Adrenal gland (tissue), 12 donors: ENCODE data around the gene TTF2. TPM values are rescaled to one million over a fixed set of nuclear protein-coding genes. Genes with fewer than 3 reads are reported as not detected.

ENCODE experiments used
- DNase-seq, 7 donors: peaks; one replicate each; pipeline ENCODE4 v3.0.0-alpha.2; 2019 to 2020
- H3K27ac ChIP-seq, 5 donors: fragments of 200-600 bp; sonication (generic) in 4 of 5; 1 replicate in 3 of 5; 2 replicates in 2 of 5; pipeline versions ENCODE4 v1.5.1 to v1.8.0; 2016 to 2020; ENCODE audit warnings: mild to moderate bottlenecking in 1 of 5
- H3K27me3 ChIP-seq: fragments of 200-600 bp; 2 replicates; pipeline ENCODE4 v1.8.0; 2021
- H3K36me3 ChIP-seq, 2 donors: fragments of 200-600 bp; replicated peaks in 1 of 2; 1 replicate in 1 of 2; 2 replicates in 1 of 2; pipeline versions ENCODE4 v1.5.1 to v1.8.0; 2018 to 2022
- H3K4me1 ChIP-seq, 2 donors: fragments of 200-600 bp; replicated peaks in 1 of 2; 1 replicate in 1 of 2; 2 replicates in 1 of 2; pipeline versions ENCODE4 v1.5.1 to v1.8.0; 2018 to 2021
- H3K4me3 ChIP-seq, 4 donors: fragments of 200-600 bp; sonication (generic) in 3 of 4; one replicate each; pipeline ENCODE4 v1.5.1; 2016 to 2018
- H3K9me3 ChIP-seq, 3 donors: fragments of 200-600 bp; sonication (generic) in 1 of 3; replicated peaks in 1 of 3; 1 replicate in 2 of 3; 2 replicates in 1 of 3; pipeline versions ENCODE4 v1.5.1 to v1.8.0; 2016 to 2021
- POLR2A ChIP-seq, 2 donors: fragments of 450-650 bp; IDR thresholded peaks; one replicate each; pipeline ENCODE4 v1.6.1; 2017; ENCODE audit warnings: antibody characterized with exemption in 2 of 2, mild to moderate bottlenecking in 2 of 2, moderate library complexity in 1 of 2
- WGBS, 4 donors: extraction: QIAGEN DNeasy Blood & Tissue Kit in 2 of 4; methylation state at CpG; one replicate each; pipeline versions ENCODE4 v1.1.5 to v1.1.7; 2013 to 2017; 5-methylcytosine and 5-hydroxymethylcytosine counted together
- intact Hi-C, 2 donors: fragments of 100-400 bp; cut with DNase I; formaldehyde crosslinking; loops; one replicate each; pipeline versions ENCODE4 v1.14.1 to v1.15.0; 2022 to 2023
- polyA plus RNA-seq, 3 donors: library from polyadenylated mRNA; stranded (reverse); fragments of 200-250 nt in 2 of 3; fragments of 350-450 nt in 1 of 3; fragmentation: Illumina TruSeq in 1 of 3; extraction: RNeasy Lipid Tissue Mini Kit (QIAGEN cat#74804) in 1 of 3; gene quantifications; one replicate each; pipeline ENCODE4 v1.2.3, GENCODE V29; 2013 to 2014
- total RNA-seq, 9 donors: library from RNA; depleted of rRNA in 4 of 9; stranded (reverse); fragments of >200 nt in 4 of 9; fragments of 120-200 nt in 1 of 9; fragmentation: NEBNext Ultra II Directional in 1 of 9; extraction: Animal tissue kit (Norgen Biotek cat#: 25700) in 1 of 9; gene quantifications; one replicate each; pipeline versions ENCODE4 v1.1.0 to v1.2.4, GENCODE V29; 2013 to 2023
- TF ChIP-seq, protein P1 (sequence below), 6 experiments: fragments of 450-650 bp in 4 of 6; fragments of 200-600 bp in 2 of 6; sonication (generic) in 1 of 6; IDR thresholded peaks; 1 replicate in 5 of 6; 2 replicates in 1 of 6; pipeline versions ENCODE4 v1.5.1 to v1.8.0; 2016 to 2021; ENCODE audit warnings: antibody characterized with exemption in 6 of 6, mild to moderate bottlenecking in 2 of 6, moderate library complexity in 1 of 6
- donor health status: healthy with polysubstance abuse.
- donor health status: Bipolar disorder and iron deficiency.
- donor health status: DM: yes; HTN: yes; CAD: no.
- donor health status: DM: no; HTN: no; CAD: no.
- donor health status: DM: no; HTN: no; CAD: no.
- donor health status: DM: yes; HTN: yes; CAD: no.

Gene TTF2
- total and polyA plus RNA-seq, 12 donors, result 3.5 to 28.2 (median 19.2) TPM

DNA sequence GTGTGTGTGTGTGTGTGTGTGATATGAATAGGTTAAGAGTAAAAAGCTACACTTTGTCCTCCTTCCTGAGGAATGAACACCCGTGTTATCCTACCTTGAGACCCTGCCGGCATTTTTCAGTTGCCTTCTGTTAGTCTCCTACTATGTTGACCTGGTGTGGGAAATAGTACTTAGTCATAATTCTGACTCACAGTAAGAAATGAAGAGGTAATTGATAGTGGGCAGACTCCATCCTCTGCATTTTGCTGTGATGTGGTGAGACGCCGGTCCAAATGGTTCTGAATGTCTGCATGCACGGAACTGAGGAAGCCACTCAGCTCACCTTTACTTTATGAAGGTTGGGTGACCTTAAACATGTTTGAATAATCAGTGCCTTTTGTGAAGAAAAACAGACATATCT, 45.9 kb upstream of the TTF2 start:
- no peak overlapping the region for H3K4me3 ChIP-seq
- no peaks in the 10 kb centered on the region for H3K4me1 ChIP-seq
- intact Hi-C loops, result no loop called here
- DNase-seq, result no peak
- 67 to 81% (median 76%) methylated on average over 5 of the region's 5 CpGs for WGBS, 4 donors
- H3K9me3 ChIP-seq, result no peaks in the 10 kb centered on the region
- H3K36me3 ChIP-seq, result no peaks in the 10 kb centered on the region
- no peaks in the 10 kb centered on the region for H3K27me3 ChIP-seq
- no peak overlapping the region for H3K27ac ChIP-seq
- TF ChIP-seq POLR2A (IDR thresholded peaks at IDR 0.05), result no peak
- TF ChIP-seq, protein P1, sequence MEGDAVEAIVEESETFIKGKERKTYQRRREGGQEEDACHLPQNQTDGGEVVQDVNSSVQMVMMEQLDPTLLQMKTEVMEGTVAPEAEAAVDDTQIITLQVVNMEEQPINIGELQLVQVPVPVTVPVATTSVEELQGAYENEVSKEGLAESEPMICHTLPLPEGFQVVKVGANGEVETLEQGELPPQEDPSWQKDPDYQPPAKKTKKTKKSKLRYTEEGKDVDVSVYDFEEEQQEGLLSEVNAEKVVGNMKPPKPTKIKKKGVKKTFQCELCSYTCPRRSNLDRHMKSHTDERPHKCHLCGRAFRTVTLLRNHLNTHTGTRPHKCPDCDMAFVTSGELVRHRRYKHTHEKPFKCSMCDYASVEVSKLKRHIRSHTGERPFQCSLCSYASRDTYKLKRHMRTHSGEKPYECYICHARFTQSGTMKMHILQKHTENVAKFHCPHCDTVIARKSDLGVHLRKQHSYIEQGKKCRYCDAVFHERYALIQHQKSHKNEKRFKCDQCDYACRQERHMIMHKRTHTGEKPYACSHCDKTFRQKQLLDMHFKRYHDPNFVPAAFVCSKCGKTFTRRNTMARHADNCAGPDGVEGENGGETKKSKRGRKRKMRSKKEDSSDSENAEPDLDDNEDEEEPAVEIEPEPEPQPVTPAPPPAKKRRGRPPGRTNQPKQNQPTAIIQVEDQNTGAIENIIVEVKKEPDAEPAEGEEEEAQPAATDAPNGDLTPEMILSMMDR (IDR thresholded peaks at IDR 0.05), result no peak

DNA sequence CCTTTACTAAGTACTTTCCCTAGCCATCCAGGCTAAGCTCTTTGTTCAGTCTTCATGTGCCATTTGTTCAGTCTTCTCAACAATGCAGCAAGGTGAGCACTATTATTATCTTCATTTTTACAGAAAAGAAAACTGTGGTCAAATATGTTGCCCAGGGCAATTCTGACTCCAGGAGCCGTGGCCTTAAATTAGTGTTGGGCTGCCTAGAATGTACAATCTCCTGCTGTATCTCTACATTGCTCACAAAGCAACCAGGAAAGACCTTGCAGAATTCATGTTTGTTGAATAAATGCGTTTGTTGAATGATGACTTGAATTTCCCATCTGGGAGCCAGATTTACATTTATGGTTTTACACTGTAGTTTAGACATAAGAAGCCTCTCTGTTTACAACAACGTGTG, 44.4 kb upstream of the TTF2 start:
- no peaks in the 10 kb centered on the region for H3K36me3 ChIP-seq
- H3K27ac ChIP-seq, result no peak overlapping the region
- no peaks in the 10 kb centered on the region for H3K9me3 ChIP-seq
- H3K4me1 ChIP-seq, result no peaks in the 10 kb centered on the region
- 87 to 90% (median 88%) methylated on average over 3 of the region's 3 CpGs for WGBS, 4 donors
- H3K27me3 ChIP-seq, result no peaks in the 10 kb centered on the region
- DNase-seq, result no peak
- H3K4me3 ChIP-seq, result no peak overlapping the region
- intact Hi-C loops, result no loop called here
- TF ChIP-seq POLR2A (IDR thresholded peaks at IDR 0.05), result no peak
- TF ChIP-seq, protein P1 (IDR thresholded peaks at IDR 0.05), result no peak

DNA sequence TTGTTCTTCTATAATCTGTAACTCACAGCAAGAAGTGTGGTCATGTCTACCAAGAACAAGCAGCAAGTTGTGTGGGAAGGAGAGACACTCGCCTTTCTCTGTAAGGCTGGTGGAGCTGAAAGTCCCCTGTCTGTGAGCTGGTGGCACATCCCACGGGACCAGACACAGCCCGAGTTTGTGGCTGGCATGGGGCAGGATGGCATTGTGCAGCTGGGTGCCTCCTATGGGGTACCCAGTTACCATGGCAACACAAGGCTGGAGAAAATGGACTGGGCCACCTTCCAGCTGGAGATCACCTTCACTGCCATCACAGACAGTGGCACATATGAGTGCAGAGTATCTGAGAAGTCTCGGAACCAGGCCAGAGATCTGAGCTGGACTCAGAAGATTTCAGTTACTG, 43.1 kb upstream of the TTF2 start:
- intact Hi-C loops, result no loop called here
- no peaks in the 10 kb centered on the region for H3K27me3 ChIP-seq
- DNase-seq, result no peak
- H3K4me3 ChIP-seq, result no peak overlapping the region
- no peaks in the 10 kb centered on the region for H3K9me3 ChIP-seq
- H3K36me3 ChIP-seq, result no peaks in the 10 kb centered on the region
- H3K27ac ChIP-seq, result no peak overlapping the region
- no peaks in the 10 kb centered on the region for H3K4me1 ChIP-seq
- no peak for TF ChIP-seq POLR2A (IDR thresholded peaks at IDR 0.05)
- TF ChIP-seq, protein P1 (IDR thresholded peaks at IDR 0.05), result no peak
- 83 to 93% (median 90%) methylated on average over 4 of the region's 4 CpGs for WGBS, 4 donors

DNA sequence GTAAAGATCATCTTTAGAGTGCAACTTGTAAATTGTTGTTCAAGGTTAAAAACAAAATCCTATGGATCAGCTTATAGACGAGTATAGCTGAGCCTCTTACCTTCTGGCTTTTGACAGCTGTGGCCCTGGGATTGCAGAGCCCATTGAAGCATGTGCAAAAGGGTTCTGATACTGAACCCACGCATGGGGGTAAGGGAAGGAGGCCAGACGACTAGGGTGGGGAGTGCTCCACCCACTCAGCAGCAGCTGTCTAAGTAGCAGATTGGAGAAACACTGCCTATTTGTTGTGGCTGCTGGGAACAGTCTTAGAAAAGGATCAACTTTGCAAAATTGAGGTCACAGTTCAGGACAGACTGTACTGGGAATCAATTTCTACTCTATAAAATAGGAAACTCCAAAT, 42.5 kb upstream of the TTF2 start:
- intact Hi-C loops, result no loop called here
- WGBS, 4 donors, result 53 to 68% (median 59%) methylated on average over 3 of the region's 3 CpGs
- no peak for DNase-seq
- Histone ChIP-seq H3K27ac (no peak overlapping the region), H3K4me1 (no peaks in the 10 kb centered on the region), H3K36me3 (no peaks in the 10 kb centered on the region), H3K9me3 (no peaks in the 10 kb centered on the region), H3K4me3 (no peak overlapping the region), H3K27me3 (no peaks in the 10 kb centered on the region)
- TF ChIP-seq, protein P1 (IDR thresholded peaks at IDR 0.05), result no peak
- no peak for TF ChIP-seq POLR2A (IDR thresholded peaks at IDR 0.05)
